DOHH2 (cell line): ENCODE data around the gene RIPPLY3.

Experiments used
- CTCF ChIP-seq: fragments of 200-600 bp; sonication (generic); IDR thresholded peaks from one replicate; pipeline ENCODE4 v1.5.1; 2014; ENCODE audit warnings: antibody characterized with exemption, mild to moderate bottlenecking, low read depth, low read length; ENCODE audit not compliant: poor library complexity, severe bottlenecking
- EZH2phosphoT487 ChIP-seq: fragments of 200-600 bp; sonication (generic); IDR thresholded peaks from 2 replicates; pipeline ENCODE4 v1.6.1; 2017; ENCODE audit warnings: borderline replicate concordance, mild to moderate bottlenecking, antibody characterized with exemption, low read length, moderate library complexity, mixed read lengths

DNA sequence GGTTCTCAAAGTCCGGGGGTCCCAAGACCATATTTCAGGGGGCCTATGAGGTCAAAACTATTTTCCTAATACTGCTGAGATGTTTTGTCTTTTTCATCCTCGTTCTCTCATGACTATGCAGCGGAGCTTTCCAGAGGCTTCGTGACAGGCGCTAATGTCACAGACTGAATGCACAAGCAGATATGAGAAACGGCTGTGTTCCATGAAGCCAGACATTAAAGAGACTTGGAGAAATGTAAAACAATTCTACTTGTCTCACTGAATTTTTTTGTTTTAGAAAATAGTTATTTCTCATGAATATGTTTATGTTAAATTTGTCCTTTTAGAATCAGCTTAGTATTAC is 56.1 kb downstream of the RIPPLY3 start:
- TF ChIP-seq CTCF: no peak
- no peak for TF ChIP-seq EZH2phosphoT487
